AG04450 (cell line): Measurements from ENCODE around the gene DAW1. TPM values are rescaled to one million over a fixed set of nuclear protein-coding genes. Genes with fewer than 3 reads are reported as not detected.

Experiments used
- CTCF ChIA-PET: fragments of 300-600, 350-600 bp; formaldehyde crosslinking; extraction: SDS; loops from one replicate; lab custom pipeline; 2022; ENCODE audit warnings: antibody characterized with exemption, inconsistent platforms; lab: Charles Lee
- POLR2A ChIA-PET: fragments of 350-600 bp; formaldehyde crosslinking; extraction: SDS; loops from one replicate; lab custom pipeline; 2021; ENCODE audit warnings: antibody characterized with exemption, inconsistent platforms; lab: Yijun Ruan, JAX
- DNase-seq: peaks from one replicate; pipeline ENCODE4 v3.0.0-alpha.2; 2011; ENCODE audit warnings: low read depth, low spot score
- H3K27ac ChIP-seq: one replicate; pipeline ENCODE4 v1.5.1; 2012; ENCODE audit warnings: low read depth, low read length, control low read depth
- H3K27me3 ChIP-seq: one replicate; pipeline ENCODE4 v1.6.0; 2012; ENCODE audit warnings: low read length; ENCODE audit not compliant: control insufficient read depth, insufficient read depth
- H3K4me3 ChIP-seq: 2 replicates; pipeline ENCODE4 v1.5.1; 2011; ENCODE audit warnings: mild to moderate bottlenecking, low read depth, low read length, control low read depth
- H3K9me3 ChIP-seq: 2 replicates; pipeline ENCODE4 v1.5.1; 2012; ENCODE audit warnings: low read length; ENCODE audit not compliant: control insufficient read depth, insufficient read depth
- polyA minus RNA-seq: library from RNA; depleted of rRNA, polyadenylated mRNA; stranded (reverse); fragments of >200 nt; gene quantifications from 2 replicates; pipeline ENCODE4 v1.2.3, GENCODE V29; 2011; rRNA and poly(A)+ RNA removed
- polyA plus RNA-seq: library from polyadenylated mRNA; depleted of rRNA; stranded (reverse); fragments of >200 nt; gene quantifications from 2 replicates; pipeline ENCODE4 v1.2.3, GENCODE V29; 2011; rRNA removed
- TF ChIP-seq, protein P1 (sequence below): IDR thresholded peaks from 2 replicates; pipeline ENCODE4 v1.5.1; 2011; ENCODE audit warnings: low read depth, low read length, control low read depth, inconsistent platforms

Gene DAW1, protein sequence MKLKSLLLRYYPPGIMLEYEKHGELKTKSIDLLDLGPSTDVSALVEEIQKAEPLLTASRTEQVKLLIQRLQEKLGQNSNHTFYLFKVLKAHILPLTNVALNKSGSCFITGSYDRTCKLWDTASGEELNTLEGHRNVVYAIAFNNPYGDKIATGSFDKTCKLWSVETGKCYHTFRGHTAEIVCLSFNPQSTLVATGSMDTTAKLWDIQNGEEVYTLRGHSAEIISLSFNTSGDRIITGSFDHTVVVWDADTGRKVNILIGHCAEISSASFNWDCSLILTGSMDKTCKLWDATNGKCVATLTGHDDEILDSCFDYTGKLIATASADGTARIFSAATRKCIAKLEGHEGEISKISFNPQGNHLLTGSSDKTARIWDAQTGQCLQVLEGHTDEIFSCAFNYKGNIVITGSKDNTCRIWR
- polyA plus RNA-seq = 0.12 and 0.25 TPM in 2 replicates
- not detected in 2 replicates for polyA minus RNA-seq

DNA sequence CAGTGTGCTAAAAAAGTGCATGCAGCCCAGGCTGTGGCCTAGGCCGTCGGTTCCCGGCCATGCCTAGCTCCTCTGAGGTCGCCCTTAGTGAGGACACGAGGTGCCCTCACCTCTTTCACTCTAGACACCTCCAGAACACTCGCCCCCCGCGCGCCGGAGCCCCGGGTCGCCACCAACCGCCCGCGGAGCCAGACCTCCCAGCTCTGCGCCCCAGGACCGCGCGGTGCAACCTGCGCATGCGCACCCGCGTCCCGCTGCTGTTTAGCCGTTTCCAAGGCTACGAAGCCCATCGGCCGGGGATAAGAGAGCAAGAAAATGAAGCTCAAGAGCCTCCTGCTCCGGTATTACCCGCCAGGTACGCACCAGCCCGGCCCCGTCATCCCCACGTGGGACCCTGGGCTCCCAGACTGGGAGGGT lies at the start of gene DAW1:
TSS of gene DAW1 (plus strand) at position 257 of the 417 bp plus-strand sequence. CDS start at position 316, 59 bp downstream.
- Histone ChIP-seq H3K27me3 (no peaks in the 10 kb centered on the region), H3K27ac (peak within 1 kb of the TSS; percentile 73), H3K4me3 (peak within 1 kb of the TSS; percentile 55), H3K9me3 (no peaks in the 10 kb centered on the region)
- ChIA-PET POLR2A (interaction anchor here (0.9 to 1.2 kb wide), 2 partner anchors 9 to 30 kb away, joined by 3 read pairs; no protein-coding TSS in a partner anchor), CTCF (interaction anchor here (1.0 to 5.3 kb wide), 3 partner anchors 9 to 214 kb away, joined by 4 to 39 read pairs (median 23); no protein-coding TSS in a partner anchor)
- TF ChIP-seq, protein P1, sequence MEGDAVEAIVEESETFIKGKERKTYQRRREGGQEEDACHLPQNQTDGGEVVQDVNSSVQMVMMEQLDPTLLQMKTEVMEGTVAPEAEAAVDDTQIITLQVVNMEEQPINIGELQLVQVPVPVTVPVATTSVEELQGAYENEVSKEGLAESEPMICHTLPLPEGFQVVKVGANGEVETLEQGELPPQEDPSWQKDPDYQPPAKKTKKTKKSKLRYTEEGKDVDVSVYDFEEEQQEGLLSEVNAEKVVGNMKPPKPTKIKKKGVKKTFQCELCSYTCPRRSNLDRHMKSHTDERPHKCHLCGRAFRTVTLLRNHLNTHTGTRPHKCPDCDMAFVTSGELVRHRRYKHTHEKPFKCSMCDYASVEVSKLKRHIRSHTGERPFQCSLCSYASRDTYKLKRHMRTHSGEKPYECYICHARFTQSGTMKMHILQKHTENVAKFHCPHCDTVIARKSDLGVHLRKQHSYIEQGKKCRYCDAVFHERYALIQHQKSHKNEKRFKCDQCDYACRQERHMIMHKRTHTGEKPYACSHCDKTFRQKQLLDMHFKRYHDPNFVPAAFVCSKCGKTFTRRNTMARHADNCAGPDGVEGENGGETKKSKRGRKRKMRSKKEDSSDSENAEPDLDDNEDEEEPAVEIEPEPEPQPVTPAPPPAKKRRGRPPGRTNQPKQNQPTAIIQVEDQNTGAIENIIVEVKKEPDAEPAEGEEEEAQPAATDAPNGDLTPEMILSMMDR = no peak
- no peak for DNase-seq

- TF ChIP-seq, protein P1 = no peak
- DNase-seq = no peak
- H3K27ac ChIP-seq = no peak overlapping the region
- CTCF ChIA-PET = interaction anchor here (0.6 kb wide), 1 partner anchor 1243 kb away, joined by 4 read pairs; no protein-coding TSS in a partner anchor
- POLR2A ChIA-PET = no interaction called here
- no peaks in the 10 kb centered on the region for H3K9me3 ChIP-seq
- no peaks in the 10 kb centered on the region for H3K27me3 ChIP-seq
- H3K4me3 ChIP-seq = no peak overlapping the region
These were observed 48.9 kb upstream of the DAW1 start for GRCh38 chr2:227822416-227823003.

- TF ChIP-seq, protein P1 = no peak
- POLR2A ChIA-PET = no interaction called here
- H3K9me3 ChIP-seq = no peaks in the 10 kb centered on the region
- H3K27ac ChIP-seq = no peak overlapping the region
- DNase-seq = no peak
- H3K4me3 ChIP-seq = no peak overlapping the region
- H3K27me3 ChIP-seq = no peaks in the 10 kb centered on the region
- CTCF ChIA-PET = no interaction called here
These were observed 47.5 kb upstream of the DAW1 start for GRCh38 chr2:227823922-227824321.

GRCh38 chr2:227824711-227825110 lies 46.7 kb upstream of the DAW1 start:
- Histone ChIP-seq H3K9me3 (no peaks in the 10 kb centered on the region), H3K4me3 (no peak overlapping the region), H3K27ac (no peak overlapping the region), H3K27me3 (no peaks in the 10 kb centered on the region)
- TF ChIP-seq, protein P1 = no peak
- POLR2A ChIA-PET = no interaction called here
- no peak for DNase-seq
- CTCF ChIA-PET = no interaction called here
